Mucosa of rectum (tissue), 2 donors: ENCODE measurements around the gene LRSAM1.
"Not testable (repeated sequence)": the region's sequence is repeated elsewhere in the genome, so short reads cannot be mapped to it uniquely, and the experiment has no call there.

Experiments used
- H3K27ac ChIP-seq, 2 donors: one replicate each; pipeline ENCODE4 v1.7.0; 2013; ENCODE audit warnings: inconsistent platforms in 2 of 2, low read depth in 2 of 2, low read length in 2 of 2
- H3K27me3 ChIP-seq, 2 donors: one replicate each; pipeline ENCODE4 v1.7.0; 2013; ENCODE audit warnings: low read length in 2 of 2; ENCODE audit not compliant: control insufficient read depth in 2 of 2, insufficient read depth in 2 of 2
- H3K36me3 ChIP-seq, 2 donors: one replicate each; pipeline ENCODE4 v1.7.0; 2013; ENCODE audit warnings: low read length in 2 of 2; ENCODE audit not compliant: control insufficient read depth in 2 of 2, insufficient read depth in 2 of 2
- H3K4me1 ChIP-seq, 2 donors: one replicate each; pipeline ENCODE4 v1.7.0; 2013; ENCODE audit warnings: low read length in 2 of 2, mild to moderate bottlenecking in 1 of 2; ENCODE audit not compliant: control insufficient read depth in 2 of 2, insufficient read depth in 2 of 2
- H3K4me3 ChIP-seq, 2 donors: one replicate each; pipeline ENCODE4 v1.7.0; 2013; ENCODE audit warnings: low read length in 2 of 2
- H3K9ac ChIP-seq, 2 donors: one replicate each; pipeline ENCODE4 v1.7.0; 2013; ENCODE audit warnings: low read length in 2 of 2, low read depth in 1 of 2, mild to moderate bottlenecking in 1 of 2
- H3K9me3 ChIP-seq, 2 donors: one replicate each; pipeline ENCODE4 v1.7.0; 2013; ENCODE audit warnings: low read length in 2 of 2; ENCODE audit not compliant: control insufficient read depth in 2 of 2
- donor health status: healthy.
- donor health status: Normal muscosa, but diverticular disease.

Gene LRSAM1

GRCh38 chr9:127457191-127457878 lies 6.0 kb downstream of the LRSAM1 start:
- no peak overlapping the region for H3K9ac ChIP-seq
- no peaks in the 10 kb centered on the region for H3K27me3 ChIP-seq
- peaks cover 27 to 41% of the 10 kb centered on the region in 2 donors for H3K36me3 ChIP-seq
- H3K9me3 ChIP-seq = no peaks in the 10 kb centered on the region
- peaks cover 6% of the 10 kb centered on the region in 2 donors for H3K4me1 ChIP-seq
- H3K4me3 ChIP-seq = no peak overlapping the region
- no peak overlapping the region for H3K27ac ChIP-seq

GRCh38 chr9:127458921-127459320 lies 7.6 kb downstream of the LRSAM1 start:
- H3K27ac ChIP-seq = no peak overlapping the region
- H3K36me3 ChIP-seq = peaks cover 31 to 53% of the 10 kb centered on the region in 2 donors
- H3K27me3 ChIP-seq = no peaks in the 10 kb centered on the region
- H3K4me3 ChIP-seq = no peak overlapping the region
- no peaks in the 10 kb centered on the region for H3K4me1 ChIP-seq
- no peak overlapping the region for H3K9ac ChIP-seq
- no peaks in the 10 kb centered on the region for H3K9me3 ChIP-seq

GRCh38 chr9:127463382-127463781 lies 12.1 kb downstream of the LRSAM1 start:
- Histone ChIP-seq H3K36me3 (peaks cover 42 to 65% of the 10 kb centered on the region in 2 donors), H3K27me3 (no peaks in the 10 kb centered on the region), H3K9me3 (no peaks in the 10 kb centered on the region), H3K4me3 (no peak overlapping the region), H3K9ac (no peak overlapping the region), H3K27ac (no peak overlapping the region), H3K4me1 (no peaks in the 10 kb centered on the region)

DNA sequence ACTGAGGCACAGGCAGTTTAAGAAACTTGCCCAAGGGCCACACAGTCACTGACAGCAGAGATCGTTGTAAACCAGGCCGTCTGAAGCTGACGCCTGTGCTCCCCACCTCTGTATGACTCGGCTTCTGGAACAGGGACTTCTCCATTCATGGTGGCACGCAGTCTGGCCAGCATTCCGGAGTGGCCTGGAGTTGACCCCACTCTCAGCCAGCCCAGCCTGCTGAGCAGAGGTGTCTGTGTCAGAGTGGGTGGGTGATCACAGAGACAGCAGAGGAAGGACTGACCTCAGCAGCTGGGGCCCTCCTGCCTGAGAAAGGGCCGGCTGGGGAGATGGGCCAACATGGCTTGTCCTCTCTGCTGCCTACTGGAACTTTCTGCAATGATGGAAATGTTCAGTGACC lies 12.6 kb downstream of the LRSAM1 start:
- Histone ChIP-seq H3K4me1 (no peaks in the 10 kb centered on the region), H3K9me3 (no peaks in the 10 kb centered on the region), H3K4me3 (no peak overlapping the region), H3K36me3 (peaks cover 42 to 62% of the 10 kb centered on the region in 2 donors), H3K27me3 (no peaks in the 10 kb centered on the region), H3K9ac (no peak overlapping the region), H3K27ac (no peak overlapping the region)

GRCh38 chr9:127466407-127466917 lies 15.2 kb downstream of the LRSAM1 start:
- not testable (repeated sequence) for H3K4me1 ChIP-seq, H3K27ac ChIP-seq, H3K9me3 ChIP-seq, H3K27me3 ChIP-seq, H3K4me3 ChIP-seq, H3K9ac ChIP-seq
- H3K36me3 ChIP-seq = peaks cover 35 to 48% of the 10 kb centered on the region in 2 donors

- H3K27ac ChIP-seq = no peak overlapping the region
- no peaks in the 10 kb centered on the region for H3K9me3 ChIP-seq
- no peak overlapping the region for H3K9ac ChIP-seq
- H3K4me3 ChIP-seq = no peak overlapping the region
- H3K27me3 ChIP-seq = no peaks in the 10 kb centered on the region
- no peaks in the 10 kb centered on the region for H3K4me1 ChIP-seq
- H3K36me3 ChIP-seq = peaks cover 24 to 38% of the 10 kb centered on the region in 2 donors
Measured at GRCh38 chr9:127467621-127468020, 16.3 kb downstream of the LRSAM1 start.

GRCh38 chr9:127470662-127471061 lies 19.4 kb downstream of the LRSAM1 start:
- Histone ChIP-seq H3K9ac (no peak overlapping the region), H3K27me3 (no peaks in the 10 kb centered on the region), H3K9me3 (no peaks in the 10 kb centered on the region), H3K27ac (no peak overlapping the region), H3K4me1 (no peaks in the 10 kb centered on the region), H3K36me3 (peaks cover 22 to 35% of the 10 kb centered on the region in 2 donors), H3K4me3 (no peak overlapping the region)

- Histone ChIP-seq H3K9ac (no peak overlapping the region), H3K4me3 (no peak overlapping the region), H3K27ac (no peak overlapping the region), H3K4me1 (no peaks in the 10 kb centered on the region), H3K9me3 (no peaks in the 10 kb centered on the region), H3K36me3 (peaks cover 22 to 29% of the 10 kb centered on the region in 2 donors), H3K27me3 (no peaks in the 10 kb centered on the region)
Measured at GRCh38 chr9:127473501-127473900, 22.2 kb downstream of the LRSAM1 start.

DNA sequence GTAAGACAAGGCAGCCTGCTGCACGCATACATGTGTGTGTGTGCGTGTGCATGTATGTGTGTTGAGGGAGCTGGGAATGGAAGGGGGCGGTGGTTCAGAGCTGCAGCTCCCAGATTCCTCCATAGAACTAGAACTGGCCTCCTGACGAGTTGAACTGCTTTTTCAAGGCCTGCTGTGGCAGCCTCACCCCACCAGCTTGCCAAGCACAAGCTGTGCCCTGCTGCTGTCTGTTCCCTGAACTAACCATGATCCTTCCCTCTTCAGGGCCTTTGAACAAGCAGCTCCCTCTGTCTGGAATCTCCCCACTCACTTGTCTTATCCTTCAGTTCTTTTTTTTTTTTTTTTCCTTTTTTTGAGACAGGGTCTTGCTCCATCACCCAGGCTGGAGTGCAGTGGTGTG lies 22.6 kb downstream of the LRSAM1 start:
- Histone ChIP-seq H3K36me3 (peaks cover 27 to 32% of the 10 kb centered on the region in 2 donors), H3K4me3 (no peak overlapping the region), H3K27me3 (no peaks in the 10 kb centered on the region), H3K9ac (no peak overlapping the region), H3K9me3 (no peaks in the 10 kb centered on the region), H3K4me1 (no peaks in the 10 kb centered on the region), H3K27ac (no peak overlapping the region)

DNA sequence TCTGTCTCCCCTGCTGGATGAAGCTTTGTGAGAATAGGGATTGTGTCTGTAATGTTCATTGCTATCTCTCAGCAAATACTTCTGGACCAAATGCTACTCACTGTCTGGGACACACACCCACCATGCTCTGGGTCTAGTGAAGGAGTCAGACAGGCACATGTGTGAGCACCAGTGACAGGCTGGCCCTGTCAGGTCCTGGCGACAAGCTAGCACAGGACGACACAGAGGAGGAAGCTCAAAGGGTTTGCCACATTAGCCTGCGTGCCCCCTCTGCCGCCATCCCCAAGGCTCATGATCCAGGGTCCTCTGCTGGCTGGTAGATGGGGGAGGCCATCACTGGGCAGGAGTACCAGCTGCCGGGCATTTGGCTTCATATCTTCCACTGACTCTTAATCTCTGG lies 23.3 kb downstream of the LRSAM1 start:
- H3K9me3 ChIP-seq = no peaks in the 10 kb centered on the region
- H3K36me3 ChIP-seq = peaks cover 33 to 38% of the 10 kb centered on the region in 2 donors
- no peaks in the 10 kb centered on the region for H3K27me3 ChIP-seq
- no peaks in the 10 kb centered on the region for H3K4me1 ChIP-seq
- no peak overlapping the region for H3K9ac ChIP-seq
- no peak overlapping the region for H3K4me3 ChIP-seq
- no peak overlapping the region for H3K27ac ChIP-seq
